GM18498 (cell line): ENCODE results near the gene SP110.
A peak's percentile ranks its signal among the peaks of the same experiment; 100 is the strongest.

Source experiments
- ATAC-seq: cut with Tn5 transposase; IDR thresholded peaks from one replicate; pipeline ENCODE4 v1.9.1; 2021; ENCODE audit warnings: mild to moderate bottlenecking, moderate library complexity; ENCODE audit not compliant: unreplicated experiment

The SP110 gene

DNA sequence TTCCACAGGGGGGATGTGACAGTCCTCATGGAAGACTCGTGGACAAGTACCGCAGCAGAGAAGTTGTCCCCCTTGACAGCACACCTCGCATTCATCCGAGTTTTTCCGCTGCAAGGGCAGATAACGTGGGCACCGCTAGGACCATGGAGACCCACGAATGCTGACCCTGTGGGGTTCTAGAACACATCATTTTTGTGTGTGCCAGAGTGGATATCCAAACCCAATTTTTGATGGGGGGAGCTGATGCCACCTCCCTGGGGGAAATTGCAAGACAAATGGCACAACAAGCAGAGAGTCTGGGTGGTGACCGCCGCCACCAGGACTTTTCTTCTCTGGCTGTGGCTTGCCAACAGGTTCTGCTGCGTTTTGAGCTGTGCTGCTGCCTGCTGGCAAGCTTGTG is 46.9 kb downstream of the SP110 start:
- ATAC-seq: no peak

DNA sequence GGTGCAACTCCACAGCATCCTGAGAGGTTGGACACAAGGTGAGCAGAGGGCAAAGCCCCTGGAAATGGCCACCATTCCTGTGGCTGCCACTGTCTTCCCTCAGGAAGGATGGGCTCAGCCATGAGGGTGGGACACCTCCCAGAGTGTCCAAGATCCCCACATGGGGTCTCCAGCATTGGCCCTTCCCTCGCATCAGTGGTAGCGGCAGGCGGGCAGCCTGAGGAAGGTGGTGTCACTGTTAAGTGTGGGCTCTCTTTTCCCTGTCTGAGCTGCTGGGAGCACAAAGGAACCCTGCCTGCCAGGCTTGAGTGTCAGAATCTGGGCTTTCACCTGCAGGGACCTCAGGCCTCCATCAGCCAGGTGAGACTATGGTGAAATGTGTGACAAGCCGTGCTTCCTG is 47.6 kb downstream of the SP110 start:
- ATAC-seq: no peak

GRCh38 chr2:230170532-230170931 is 49.3 kb downstream of the SP110 start:
- ATAC-seq: no peak

- ATAC-seq: no peak
These were observed 53.1 kb downstream of the SP110 start for GRCh38 chr2:230166557-230167170.

DNA sequence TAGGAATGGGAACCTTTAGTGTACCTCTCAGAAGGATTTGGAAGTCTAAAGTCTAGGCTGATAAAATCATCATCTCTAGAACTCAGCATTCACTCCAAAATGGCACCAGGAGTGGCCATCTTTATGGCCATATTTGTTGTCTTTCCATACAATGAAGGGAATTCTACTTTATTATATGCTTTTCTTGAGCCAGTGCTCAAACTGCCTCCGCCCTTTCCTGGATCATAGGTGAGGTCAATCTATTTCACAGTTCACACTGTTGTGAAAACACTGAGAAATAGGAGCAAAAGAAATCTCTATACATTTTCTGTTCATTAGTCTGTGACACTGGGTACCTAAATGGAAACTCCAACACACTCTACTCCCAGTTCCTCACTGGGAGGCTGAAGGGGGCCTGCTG is 55.6 kb downstream of the SP110 start:
- no peak for ATAC-seq

DNA sequence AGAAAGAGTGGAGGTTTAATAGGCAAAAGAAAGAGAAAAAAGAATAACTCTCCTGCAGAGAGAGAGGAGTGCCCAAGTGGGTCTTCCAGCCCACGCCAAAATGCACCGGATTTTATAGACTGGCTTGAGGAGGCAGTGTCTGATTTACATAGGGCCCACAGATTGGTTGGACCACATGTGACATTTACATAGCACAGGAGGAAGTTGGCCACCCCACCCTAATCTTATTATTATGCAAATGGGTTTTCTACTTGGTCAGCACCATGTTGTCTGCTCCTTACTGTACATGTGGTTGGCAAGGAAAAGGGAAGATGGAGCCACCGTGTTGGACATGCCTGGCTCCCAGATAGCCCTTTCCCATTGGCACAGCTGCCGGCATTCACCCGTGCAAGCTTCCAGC is 56.8 kb downstream of the SP110 start:
- ATAC-seq: no peak

DNA sequence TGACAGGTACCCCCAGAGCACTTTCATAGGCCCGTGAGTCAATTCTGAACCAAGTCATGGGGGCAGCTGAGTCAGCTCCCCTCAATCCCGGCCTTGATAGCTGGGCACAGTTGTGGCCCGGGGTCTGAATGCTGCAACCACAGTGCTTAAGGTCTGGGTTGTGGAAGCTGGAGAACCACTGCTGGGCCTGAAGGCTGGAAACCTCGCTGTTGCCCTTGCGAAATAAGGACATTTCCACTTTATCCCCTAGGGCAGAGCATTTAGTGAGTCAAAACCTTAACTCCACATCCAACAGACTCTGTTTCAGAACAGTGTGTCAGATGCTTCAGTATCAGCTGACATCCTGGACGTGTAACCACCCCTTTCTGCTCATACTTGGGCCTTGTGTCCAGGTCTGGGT is 58.6 kb downstream of the SP110 start:
- no peak for ATAC-seq

- peak; percentile 54 for ATAC-seq
These were observed 59.6 kb downstream of the SP110 start for GRCh38 chr2:230160112-230160660.

GRCh38 chr2:230158468-230158867 is 61.3 kb downstream of the SP110 start:
- no peak for ATAC-seq

GRCh38 chr2:230156782-230157699 is 62.7 kb downstream of the SP110 start:
- no peak for ATAC-seq

- no peak for ATAC-seq
These were observed 64.4 kb downstream of the SP110 start for GRCh38 chr2:230155359-230155758.

DNA sequence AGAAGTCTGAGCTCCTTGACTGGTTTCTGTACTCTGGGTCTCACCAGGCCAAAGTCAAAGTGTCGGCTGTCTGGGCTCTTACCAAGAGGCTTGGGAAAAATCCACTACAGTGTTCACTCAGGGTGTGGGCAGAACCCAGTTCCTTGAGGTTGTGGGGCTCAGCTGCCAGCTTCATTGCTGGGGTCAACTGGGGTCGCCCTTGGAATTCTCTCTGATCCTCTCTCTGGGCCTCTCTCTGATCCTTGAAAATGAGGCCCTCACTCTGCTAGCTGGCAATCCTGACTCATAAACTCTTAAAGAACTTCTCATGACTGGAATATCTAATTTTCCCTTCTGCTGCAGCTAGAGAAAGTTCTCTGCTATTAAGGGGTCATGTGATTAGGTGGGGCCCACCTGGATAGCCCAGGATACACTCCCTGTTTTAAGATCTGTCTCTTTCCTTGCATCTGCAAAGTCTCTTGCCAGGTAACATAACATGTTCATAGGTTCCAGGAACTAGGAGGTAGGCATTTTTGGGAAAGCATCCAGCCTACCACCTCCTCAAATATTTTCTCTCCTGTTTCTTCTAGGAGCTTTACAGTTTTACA is 66.3 kb downstream of the SP110 start:
- no peak for ATAC-seq

DNA sequence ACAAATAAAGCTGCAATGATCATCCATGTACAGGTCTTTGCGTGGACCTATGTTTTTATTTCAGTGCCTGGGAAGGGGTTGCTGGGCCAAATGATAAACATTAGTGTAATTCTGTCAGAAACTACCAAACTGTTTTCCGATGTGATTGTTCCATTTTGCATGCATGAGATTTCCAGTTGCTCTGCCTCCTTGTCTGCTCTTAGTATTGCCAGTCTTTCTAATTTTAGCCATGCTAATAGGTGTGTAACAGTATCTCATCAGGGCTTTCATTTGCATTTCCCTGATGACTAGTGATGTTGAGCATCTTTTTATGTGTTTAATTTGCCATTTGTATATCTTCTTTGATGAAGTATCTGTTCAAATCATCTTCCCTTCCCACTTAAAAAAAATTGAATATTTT is 67.5 kb downstream of the SP110 start:
- ATAC-seq: no peak

- no peak for ATAC-seq
These were observed 75.4 kb downstream of the SP110 start for GRCh38 chr2:230144355-230144754.

DNA sequence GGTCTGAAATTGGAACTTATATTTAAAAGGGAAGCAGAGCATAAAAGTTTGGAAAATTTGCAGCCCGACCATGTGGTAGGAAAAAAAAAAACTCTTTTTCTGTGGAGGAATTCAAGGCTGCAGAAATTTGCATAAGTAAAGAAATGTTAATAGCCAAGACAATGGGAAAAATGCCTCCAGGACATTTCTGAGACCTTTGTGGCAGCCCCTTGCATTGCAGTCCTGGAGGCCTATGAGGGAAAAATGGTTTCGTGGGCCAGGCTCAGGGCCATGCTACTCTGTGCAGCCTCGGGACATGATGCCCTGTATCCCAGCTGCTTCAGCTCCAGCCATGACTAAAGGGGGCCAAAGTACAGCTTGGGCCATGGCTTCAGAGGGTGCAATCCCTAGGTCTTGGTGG is 79.1 kb downstream of the SP110 start:
- no peak for ATAC-seq

DNA sequence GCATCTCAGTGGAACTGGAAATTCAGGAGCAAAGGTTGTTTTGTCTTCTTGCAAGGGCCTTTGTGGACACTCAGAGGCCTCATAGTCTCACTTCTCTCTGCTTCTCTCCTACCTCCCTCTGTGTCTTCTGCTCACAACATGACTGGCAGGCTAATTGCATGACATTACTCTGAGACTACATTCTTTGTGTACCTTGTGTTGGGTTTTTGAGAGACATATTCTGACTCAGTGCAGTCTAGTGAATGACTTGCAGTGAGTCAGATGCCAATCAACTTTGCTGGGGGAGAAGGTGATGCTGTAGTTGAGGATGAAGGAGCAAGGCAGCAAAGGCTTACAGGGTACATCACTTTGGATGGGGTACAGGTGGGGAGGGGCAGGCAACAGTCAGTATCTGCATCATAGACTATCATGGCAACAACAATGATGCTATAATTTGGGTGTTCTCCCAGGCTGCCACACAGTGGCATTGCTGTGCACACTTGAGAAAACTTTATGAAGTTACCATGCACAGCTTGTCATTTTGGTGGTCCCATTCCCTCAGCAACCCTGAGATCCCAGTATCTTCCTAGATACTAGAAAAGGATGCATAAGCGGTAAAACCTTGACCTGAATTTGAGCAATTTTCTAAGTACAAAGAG is 81.8 kb downstream of the SP110 start:
- no peak for ATAC-seq

DNA sequence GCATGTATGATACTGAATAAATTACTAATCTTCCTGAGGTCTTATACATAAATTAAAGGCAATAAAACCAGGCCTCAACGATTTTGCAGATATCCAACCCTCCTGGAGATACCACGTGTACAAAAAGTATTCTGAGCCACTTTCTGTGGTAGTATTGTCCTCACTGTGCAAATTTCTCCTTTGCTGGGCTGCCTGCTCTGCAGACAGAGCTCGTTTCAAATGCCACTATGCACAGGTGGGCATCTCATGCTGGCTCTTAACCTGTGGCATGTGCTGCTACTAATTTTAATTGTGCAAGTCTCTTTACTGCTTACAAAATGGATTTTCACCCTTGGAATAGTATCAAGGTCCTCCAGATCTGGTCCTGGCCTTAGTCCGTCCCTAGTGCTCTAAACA is 84.7 kb downstream of the SP110 start:
- no peak for ATAC-seq

- ATAC-seq: no peak
These were observed 85.2 kb downstream of the SP110 start for GRCh38 chr2:230134496-230135129.

- ATAC-seq: no peak
These were observed 88.4 kb downstream of the SP110 start for GRCh38 chr2:230131366-230131765.

DNA sequence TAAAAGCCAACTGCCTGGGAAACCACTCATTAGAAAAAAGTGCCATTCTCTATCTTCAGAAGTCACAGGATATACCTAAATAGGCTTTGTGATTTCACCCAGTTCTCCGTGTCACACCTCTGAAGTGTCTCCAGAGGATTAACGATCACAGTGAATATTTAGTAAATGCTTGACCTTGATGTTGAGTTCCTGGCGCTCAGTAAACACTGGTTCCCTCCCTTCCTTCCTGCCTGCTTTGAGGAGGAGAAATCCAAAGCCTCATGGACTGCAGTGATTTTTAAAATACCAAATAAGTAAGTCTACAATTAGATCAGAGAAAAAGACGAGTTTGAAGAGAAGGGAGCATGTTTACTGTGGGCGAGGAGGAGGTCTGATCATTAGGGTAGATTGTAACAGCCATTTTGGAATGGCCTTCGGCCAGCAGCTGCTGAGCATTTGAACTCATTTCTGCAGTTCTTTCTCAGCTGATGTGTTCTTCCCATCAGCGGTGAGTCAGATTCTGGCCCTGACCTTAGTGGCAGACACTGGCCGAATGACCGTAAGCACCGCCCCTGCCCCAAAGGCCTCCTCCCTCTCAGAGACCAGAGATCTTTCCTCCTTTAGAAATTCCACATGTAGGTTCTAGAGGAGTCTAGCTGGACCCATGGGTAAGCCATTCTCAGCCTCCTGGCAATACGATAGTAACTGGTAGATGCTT is 89.0 kb downstream of the SP110 start:
- ATAC-seq: no peak
